ENCODE measurements around the gene RPL21. TPM values are rescaled to one million over a fixed set of nuclear protein-coding genes. Genes with fewer than 3 reads are reported as not detected.
"Not testable (repeated sequence)": the region's sequence is repeated elsewhere in the genome, so short reads cannot be mapped to it uniquely, and the experiment has no call there.

RPL21 gene
- total and polyA plus RNA-seq, 2 donors (not counting 1 experiment from before 2014, with no cell fraction given) = 1,937 to 2,245 TPM

GRCh38 chr13:27217791-27218190, 33.6 kb upstream of the RPL21 start:
- H3K79me2 ChIP-seq (ENCODE audit: control insufficient read depth, insufficient read depth, low read length); H3K4me2 ChIP-seq (replicated peaks; ENCODE audit: low read depth, low read length, poor library complexity, severe bottlenecking); H3K27ac ChIP-seq (ENCODE audit: low read length in 2 of 2); H3K27ac Mint-ChIP-seq; H4K20me1 ChIP-seq (ENCODE audit: control insufficient read depth, insufficient read depth, low read length, poor library complexity, severe bottlenecking); H2AFZ ChIP-seq (ENCODE audit: insufficient read depth, low read depth, low read length, poor library complexity, severe bottlenecking); H3K4me3 ChIP-seq (ENCODE audit: control extremely low read depth in 1 of 5, extremely low read depth in 1 of 5, insufficient read depth in 1 of 5, low read depth in 2 of 5, low read length in 4 of 5); intact Hi-C loops (cut with micrococcal nuclease); H3K27me3 Mint-ChIP-seq; H3K9ac ChIP-seq (ENCODE audit: low read length); H3K4me3 Mint-ChIP-seq; DNase-seq; POLR2A ChIA-PET; H3K36me3 ChIP-seq (replicated peaks in 1 of 2; ENCODE audit: control extremely low read depth in 1 of 2, control insufficient read depth in 1 of 2, extremely low read depth in 1 of 2, insufficient read depth in 2 of 2, low read length in 1 of 2); ATAC-seq (ENCODE audit: low read depth); H3K27me3 ChIP-seq (replicated peaks in 1 of 4; ENCODE audit: control extremely low read depth in 1 of 4, control insufficient read depth in 3 of 4, insufficient read depth in 4 of 4, low read length in 3 of 4); H3K9me3 Mint-ChIP-seq (ENCODE audit: insufficient read depth); CTCF ChIA-PET: not testable (repeated sequence)
- H3K4me1 Mint-ChIP-seq = peaks cover 29% of the 10 kb centered on the region
- no CpG with 5 or more reads among the region's 2 CpGs for WGBS (ENCODE audit: insufficient coverage)
- Histone ChIP-seq H3K9me3 (ENCODE audit: control extremely low read depth in 1 of 3, control insufficient read depth in 2 of 3, insufficient read depth in 1 of 3, low read length in 2 of 3) (peaks cover 0 to 13% (median 0%) of the 10 kb centered on the region in 3 donors), H3K4me1 (ENCODE audit: control insufficient read depth in 2 of 2, insufficient read depth in 2 of 2, low read length in 2 of 2) (peaks cover 14 to 17% of the 10 kb centered on the region in 2 donors)

GRCh38 chr13:27218861-27219260, 32.5 kb upstream of the RPL21 start:
- POLR2A ChIA-PET; ATAC-seq (ENCODE audit: low read depth); H3K27me3 ChIP-seq (replicated peaks in 1 of 4; ENCODE audit: control extremely low read depth in 1 of 4, control insufficient read depth in 3 of 4, insufficient read depth in 4 of 4, low read length in 3 of 4); H4K20me1 ChIP-seq (ENCODE audit: control insufficient read depth, insufficient read depth, low read length, poor library complexity, severe bottlenecking); H3K79me2 ChIP-seq (ENCODE audit: control insufficient read depth, insufficient read depth, low read length); H3K4me3 ChIP-seq (ENCODE audit: control extremely low read depth in 1 of 5, extremely low read depth in 1 of 5, insufficient read depth in 1 of 5, low read depth in 2 of 5, low read length in 4 of 5); DNase-seq; H3K4me3 Mint-ChIP-seq; intact Hi-C loops (cut with micrococcal nuclease); H3K4me2 ChIP-seq (replicated peaks; ENCODE audit: low read depth, low read length, poor library complexity, severe bottlenecking); H3K36me3 ChIP-seq (replicated peaks in 1 of 2; ENCODE audit: control extremely low read depth in 1 of 2, control insufficient read depth in 1 of 2, extremely low read depth in 1 of 2, insufficient read depth in 2 of 2, low read length in 1 of 2); H3K9ac ChIP-seq (ENCODE audit: low read length); H3K9me3 Mint-ChIP-seq (ENCODE audit: insufficient read depth); H3K27me3 Mint-ChIP-seq; H3K27ac ChIP-seq (ENCODE audit: low read length in 2 of 2); CTCF ChIA-PET; H2AFZ ChIP-seq (ENCODE audit: insufficient read depth, low read depth, low read length, poor library complexity, severe bottlenecking); H3K27ac Mint-ChIP-seq: not testable (repeated sequence)
- Histone ChIP-seq H3K9me3 (ENCODE audit: control extremely low read depth in 1 of 3, control insufficient read depth in 2 of 3, insufficient read depth in 1 of 3, low read length in 2 of 3) (peaks cover 0 to 13% (median 0%) of the 10 kb centered on the region in 3 donors), H3K4me1 (ENCODE audit: control insufficient read depth in 2 of 2, insufficient read depth in 2 of 2, low read length in 2 of 2) (peaks cover 15 to 20% of the 10 kb centered on the region in 2 donors)
- H3K4me1 Mint-ChIP-seq = peaks cover 33% of the 10 kb centered on the region
- no CpG with 5 or more reads among the region's 1 CpG for WGBS (ENCODE audit: insufficient coverage)
